Ishikawa (cell line): Measurements from ENCODE around the gene PREP.

Source experiments
- CEBPB ChIP-seq: IDR thresholded peaks from 2 replicates; pipeline ENCODE4 v1.6.1; 2012
- EP300 ChIP-seq: IDR thresholded peaks from 2 replicates; pipeline ENCODE4 v1.6.1; 2012; ENCODE audit warnings: borderline replicate concordance
- FOXM1 ChIP-seq: IDR thresholded peaks from 2 replicates; pipeline ENCODE4 v1.6.1; 2012; ENCODE audit warnings: low read depth, borderline replicate concordance
- NFIC ChIP-seq: IDR thresholded peaks from 2 replicates; pipeline ENCODE4 v1.6.1; 2012
- RAD21 ChIP-seq: IDR thresholded peaks from 2 replicates; pipeline ENCODE4 v1.6.1; 2012; ENCODE audit warnings: low read depth
- TCF12 ChIP-seq: IDR thresholded peaks from 2 replicates; pipeline ENCODE4 v1.6.1; 2012; ENCODE audit warnings: low read depth
- TEAD4 ChIP-seq: IDR thresholded peaks from 2 replicates; pipeline ENCODE4 v1.6.1; 2012
- YY1 ChIP-seq: IDR thresholded peaks from 2 replicates; pipeline ENCODE4 v1.6.1; 2012; ENCODE audit warnings: low read depth
- ZBTB7A ChIP-seq: IDR thresholded peaks from 2 replicates; pipeline ENCODE4 v1.6.1; 2012; ENCODE audit warnings: low read depth
- TF ChIP-seq, protein P1 (sequence below): IDR thresholded peaks from 2 replicates; pipeline ENCODE4 v1.6.1; 2012
- TF ChIP-seq, protein P2 (sequence below): IDR thresholded peaks from 2 replicates; pipeline ENCODE4 v1.6.1; 2012
- TF ChIP-seq, protein P3 (sequence below): IDR thresholded peaks from 2 replicates; pipeline ENCODE4 v1.6.1; 2012; ENCODE audit warnings: low read depth, mild to moderate bottlenecking

DNA sequence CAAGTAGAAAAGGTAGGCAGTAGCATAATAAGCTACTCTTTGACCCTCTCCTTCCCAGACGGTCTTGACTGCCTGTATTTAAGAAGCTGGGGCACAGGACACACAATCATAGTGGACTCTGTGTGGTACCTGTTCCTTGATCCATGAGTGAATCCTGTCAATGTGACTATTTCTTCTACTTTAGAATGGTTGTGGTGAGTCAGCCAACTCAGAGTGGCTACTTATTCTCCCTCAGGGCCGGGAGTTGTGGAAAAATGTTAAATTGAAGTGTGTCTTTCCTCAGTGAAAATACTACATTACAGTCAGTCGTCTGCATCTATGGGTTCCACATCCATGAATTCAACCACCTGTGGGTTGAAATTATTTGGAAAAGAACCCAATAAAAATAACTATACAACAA, 30.8 kb upstream of the PREP start:
- TF ChIP-seq EP300 (no peak), YY1 (no peak), CEBPB (no peak), RAD21 (no peak), TCF12 (no peak), NFIC (no peak), FOXM1 (no peak), ZBTB7A (no peak), TEAD4 (no peak)
- TF ChIP-seq, protein P1, sequence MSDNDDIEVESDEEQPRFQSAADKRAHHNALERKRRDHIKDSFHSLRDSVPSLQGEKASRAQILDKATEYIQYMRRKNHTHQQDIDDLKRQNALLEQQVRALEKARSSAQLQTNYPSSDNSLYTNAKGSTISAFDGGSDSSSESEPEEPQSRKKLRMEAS: no peak
- TF ChIP-seq, protein P2, sequence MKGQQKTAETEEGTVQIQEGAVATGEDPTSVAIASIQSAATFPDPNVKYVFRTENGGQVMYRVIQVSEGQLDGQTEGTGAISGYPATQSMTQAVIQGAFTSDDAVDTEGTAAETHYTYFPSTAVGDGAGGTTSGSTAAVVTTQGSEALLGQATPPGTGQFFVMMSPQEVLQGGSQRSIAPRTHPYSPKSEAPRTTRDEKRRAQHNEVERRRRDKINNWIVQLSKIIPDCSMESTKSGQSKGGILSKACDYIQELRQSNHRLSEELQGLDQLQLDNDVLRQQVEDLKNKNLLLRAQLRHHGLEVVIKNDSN: no peak
- TF ChIP-seq, protein P3, sequence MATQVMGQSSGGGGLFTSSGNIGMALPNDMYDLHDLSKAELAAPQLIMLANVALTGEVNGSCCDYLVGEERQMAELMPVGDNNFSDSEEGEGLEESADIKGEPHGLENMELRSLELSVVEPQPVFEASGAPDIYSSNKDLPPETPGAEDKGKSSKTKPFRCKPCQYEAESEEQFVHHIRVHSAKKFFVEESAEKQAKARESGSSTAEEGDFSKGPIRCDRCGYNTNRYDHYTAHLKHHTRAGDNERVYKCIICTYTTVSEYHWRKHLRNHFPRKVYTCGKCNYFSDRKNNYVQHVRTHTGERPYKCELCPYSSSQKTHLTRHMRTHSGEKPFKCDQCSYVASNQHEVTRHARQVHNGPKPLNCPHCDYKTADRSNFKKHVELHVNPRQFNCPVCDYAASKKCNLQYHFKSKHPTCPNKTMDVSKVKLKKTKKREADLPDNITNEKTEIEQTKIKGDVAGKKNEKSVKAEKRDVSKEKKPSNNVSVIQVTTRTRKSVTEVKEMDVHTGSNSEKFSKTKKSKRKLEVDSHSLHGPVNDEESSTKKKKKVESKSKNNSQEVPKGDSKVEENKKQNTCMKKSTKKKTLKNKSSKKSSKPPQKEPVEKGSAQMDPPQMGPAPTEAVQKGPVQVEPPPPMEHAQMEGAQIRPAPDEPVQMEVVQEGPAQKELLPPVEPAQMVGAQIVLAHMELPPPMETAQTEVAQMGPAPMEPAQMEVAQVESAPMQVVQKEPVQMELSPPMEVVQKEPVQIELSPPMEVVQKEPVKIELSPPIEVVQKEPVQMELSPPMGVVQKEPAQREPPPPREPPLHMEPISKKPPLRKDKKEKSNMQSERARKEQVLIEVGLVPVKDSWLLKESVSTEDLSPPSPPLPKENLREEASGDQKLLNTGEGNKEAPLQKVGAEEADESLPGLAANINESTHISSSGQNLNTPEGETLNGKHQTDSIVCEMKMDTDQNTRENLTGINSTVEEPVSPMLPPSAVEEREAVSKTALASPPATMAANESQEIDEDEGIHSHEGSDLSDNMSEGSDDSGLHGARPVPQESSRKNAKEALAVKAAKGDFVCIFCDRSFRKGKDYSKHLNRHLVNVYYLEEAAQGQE: no peak
